Endothelial cell of umbilical vein (primary cell): ENCODE results near the gene NRP2. TPM values are rescaled to one million over a fixed set of nuclear protein-coding genes. Genes with fewer than 3 reads are reported as not detected.

Experiments
- BruUV-seq: library from RNA; stranded (reverse); fragments of 400-500 nt; replicated peaks from 2 replicates; lab custom pipeline; 2021; lab: Mats Ljungman, UMichigan
- CTCF ChIA-PET: fragments of 300-600, 350-600 bp; sonication (Branson Sonifier 250); formaldehyde crosslinking; loops from one replicate; lab custom pipeline; 2021; ENCODE audit warnings: antibody characterized with exemption, inconsistent platforms; lab: Charles Lee
- POLR2A ChIA-PET: fragments of 300-600, 350-600 bp; sonication (Branson Sonifier 250); formaldehyde crosslinking; loops from one replicate; lab custom pipeline; 2021; ENCODE audit warnings: antibody characterized with exemption, inconsistent platforms; lab: Charles Lee
- DNase-seq: peaks from one replicate; pipeline ENCODE4 v3.0.0-alpha.2; 2011; ENCODE audit warnings: low read depth, low spot score
- FAIRE-seq: peaks from 2 replicates; lab custom pipeline; 2011; peaks lifted over from hg19 to GRCh38; lab: Jason Lieb, UNC
- H2AFZ ChIP-seq: 2 replicates; pipeline ENCODE4 v1.6.0; 2012; ENCODE audit warnings: low read depth, low read length, control low read depth, inconsistent platforms
- H3K27ac ChIP-seq: 2 replicates; pipeline ENCODE4 v1.5.1; 2011; ENCODE audit warnings: low read depth, mild to moderate bottlenecking, control low read depth, low read length, moderate library complexity; ENCODE audit not compliant: insufficient read depth
- H3K27me3 ChIP-seq, 2 experiments: 2 replicates each; pipeline versions ENCODE4 v1.6.0 to v1.6.1; 2011; ENCODE audit warnings: low read length in 2 of 2, mixed read lengths in 1 of 2; ENCODE audit not compliant: control insufficient read depth in 2 of 2, insufficient read depth in 2 of 2
- H3K36me3 ChIP-seq, 2 experiments: 2 replicates in 1 of 2; 3 replicates in 1 of 2; pipeline ENCODE4 v1.5.1; 2011; ENCODE audit warnings: low read length in 2 of 2, mild to moderate bottlenecking in 1 of 2, moderate library complexity in 1 of 2; ENCODE audit not compliant: control insufficient read depth in 2 of 2, insufficient read depth in 2 of 2; ENCODE audit errors: extremely low read depth in 1 of 2
- H3K4me1 ChIP-seq: 3 replicates; pipeline ENCODE4 v1.5.1; 2011; ENCODE audit warnings: mild to moderate bottlenecking, low read length; ENCODE audit not compliant: control insufficient read depth, insufficient read depth; ENCODE audit errors: extremely low read depth
- H3K4me2 ChIP-seq: 2 replicates; pipeline ENCODE4 v1.6.1; 2011; ENCODE audit warnings: low read length, control low read depth, mixed read lengths; ENCODE audit not compliant: insufficient read depth
- H3K4me3 ChIP-seq, 3 experiments: fragments of 200-600 bp in 1 of 3; sonication (generic), shearing (Covaris generic) in 1 of 3; replicated peaks in 1 of 3; 2 replicates each; pipeline ENCODE4 v1.5.1; 2011 to 2016; ENCODE audit warnings: control low read depth in 3 of 3, low read length in 3 of 3, mild to moderate bottlenecking in 2 of 3, inconsistent platforms in 1 of 3, low read depth in 1 of 3, moderate library complexity in 1 of 3; ENCODE audit not compliant: insufficient read depth in 1 of 3
- H3K79me2 ChIP-seq: 2 replicates; pipeline ENCODE4 v1.6.0; 2012; ENCODE audit warnings: low read length, inconsistent platforms; ENCODE audit not compliant: control insufficient read depth, insufficient read depth
- H3K9ac ChIP-seq: replicated peaks from 2 replicates; pipeline ENCODE3; 2011; ENCODE audit warnings: low read length, control low read depth; ENCODE audit not compliant: insufficient read depth; ENCODE audit errors: extremely low read depth
- H3K9me1 ChIP-seq: replicated peaks from 3 replicates; pipeline ENCODE4 v1.6.0; 2011; ENCODE audit warnings: mild to moderate bottlenecking, low read length; ENCODE audit not compliant: control insufficient read depth, insufficient read depth; ENCODE audit errors: extremely low read depth
- H3K9me3 ChIP-seq: replicated peaks from 2 replicates; pipeline ENCODE4 v1.5.1; 2012; ENCODE audit warnings: low read length, inconsistent platforms; ENCODE audit not compliant: control insufficient read depth, insufficient read depth
- H4K20me1 ChIP-seq: replicated peaks from 2 replicates; pipeline ENCODE3; 2011; ENCODE audit warnings: mild to moderate bottlenecking, low read length; ENCODE audit not compliant: control insufficient read depth, insufficient read depth; ENCODE audit errors: extremely low read depth
- EZH2 ChIP-seq: IDR thresholded peaks from 2 replicates; pipeline ENCODE4 v1.6.1; 2012; ENCODE audit warnings: borderline replicate concordance, low read depth, mild to moderate bottlenecking, moderate library complexity, low read length, inconsistent platforms; ENCODE audit not compliant: severe bottlenecking
- FOS ChIP-seq: IDR thresholded peaks from 2 replicates; pipeline ENCODE4 v1.6.1; 2011; ENCODE audit warnings: mild to moderate bottlenecking, low read length, moderate library complexity, borderline replicate concordance; ENCODE audit not compliant: insufficient read depth
- GATA2 ChIP-seq: IDR thresholded peaks from 2 replicates; pipeline ENCODE4 v1.7.0; 2011; ENCODE audit warnings: low read depth, mild to moderate bottlenecking, moderate library complexity, mixed read lengths, low read length; ENCODE audit not compliant: insufficient read length, insufficient read depth
- JUN ChIP-seq: IDR thresholded peaks from 2 replicates; pipeline ENCODE4 v1.6.1; 2011; ENCODE audit warnings: borderline replicate concordance, low read depth; ENCODE audit not compliant: insufficient read length, insufficient read depth
- MAX ChIP-seq: IDR thresholded peaks from 2 replicates; pipeline ENCODE4 v1.6.1; 2011; ENCODE audit not compliant: insufficient read depth, insufficient read length
- MYC ChIP-seq: IDR thresholded peaks from one replicate; pipeline ENCODE4 v1.6.1; 2011; ENCODE audit warnings: mild to moderate bottlenecking, low read depth, low read length
- POLR2A ChIP-seq: IDR thresholded peaks from 2 replicates; pipeline ENCODE4 v1.6.1; 2012; ENCODE audit warnings: low read depth, mild to moderate bottlenecking, control low read depth, low read length
- POLR2AphosphoS5 ChIP-seq: IDR thresholded peaks from 2 replicates; pipeline ENCODE4 v1.6.1; 2012; ENCODE audit warnings: low read depth, mild to moderate bottlenecking, control low read depth, low read length, moderate library complexity; ENCODE audit not compliant: insufficient read depth
- dilution Hi-C: fragments of 300-500 bp; cut with MboI; formaldehyde crosslinking; loops from one replicate; pipeline ENCODE4 v1.15.0; 2019; ENCODE audit warnings: low sequenced_read_pairs; ENCODE audit not compliant: extremely low pct_ligation_motif_present
- intact Hi-C: fragments of 100-400 bp; cut with micrococcal nuclease; formaldehyde crosslinking; loops from one replicate; pipeline ENCODE4 v1.10.0; 2022
- polyA plus RNA-seq, 4 experiments: library from polyadenylated mRNA; depleted of rRNA in 3 of 4; stranded (reverse) in 3 of 4; unstranded in 1 of 4; fragments of >200 nt; gene quantifications; 2 replicates each; pipeline versions ENCODE4 v1.2.1 to v1.2.3, GENCODE V29; 2011 to 2012; ENCODE audit warnings: missing spikeins in 1 of 4
- total RNA-seq: library from RNA; stranded (reverse); gene quantifications from 2 replicates; pipeline ENCODE4 v1.2.3, GENCODE V29; 2021
- TF ChIP-seq, protein P1 (sequence below), 2 donors: IDR thresholded peaks; 1 replicate in 1 of 2; 2 replicates in 1 of 2; pipeline ENCODE4 v1.5.1; 2011; ENCODE audit warnings: low read length in 2 of 2, mild to moderate bottlenecking in 2 of 2, moderate library complexity in 2 of 2, control low read depth in 1 of 2, inconsistent platforms in 1 of 2, low read depth in 1 of 2; ENCODE audit not compliant: insufficient read depth in 1 of 2; ENCODE audit errors: extremely low read depth in 1 of 2

The NRP2 gene
- total and polyA plus RNA-seq, 2 donors (not counting 3 experiments of a cell fraction or from before 2014, with no cell fraction given), result 160 to 240 TPM

DNA sequence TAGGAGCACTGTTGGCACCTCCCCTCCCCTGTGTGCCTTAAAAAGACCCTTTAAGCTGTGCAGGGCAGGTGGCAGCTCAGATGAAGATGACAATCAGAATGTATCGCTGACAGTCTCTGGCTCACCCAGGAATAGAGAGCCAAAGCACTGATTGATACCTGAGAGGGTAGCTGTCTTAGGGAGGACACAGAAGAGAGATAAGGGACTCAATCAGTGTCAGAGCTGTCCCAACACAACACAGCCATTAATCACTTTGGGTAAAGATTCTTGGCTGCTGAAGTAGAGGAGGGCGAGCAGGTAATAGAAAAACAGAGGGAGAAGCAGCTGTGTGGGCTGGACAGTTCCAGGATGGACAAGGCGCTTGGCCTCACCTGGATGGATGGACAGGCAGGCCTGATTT is 124.9 kb downstream of the NRP2 start:
- no peak for TF ChIP-seq MYC
- no peak for TF ChIP-seq JUN
- no peak for TF ChIP-seq FOS
- TF ChIP-seq GATA2, result no peak
- TF ChIP-seq EZH2, result no peak
- TF ChIP-seq MAX, result no peak
- TF ChIP-seq POLR2A, result no peak
- no peak for TF ChIP-seq POLR2AphosphoS5
- TF ChIP-seq, protein P1, sequence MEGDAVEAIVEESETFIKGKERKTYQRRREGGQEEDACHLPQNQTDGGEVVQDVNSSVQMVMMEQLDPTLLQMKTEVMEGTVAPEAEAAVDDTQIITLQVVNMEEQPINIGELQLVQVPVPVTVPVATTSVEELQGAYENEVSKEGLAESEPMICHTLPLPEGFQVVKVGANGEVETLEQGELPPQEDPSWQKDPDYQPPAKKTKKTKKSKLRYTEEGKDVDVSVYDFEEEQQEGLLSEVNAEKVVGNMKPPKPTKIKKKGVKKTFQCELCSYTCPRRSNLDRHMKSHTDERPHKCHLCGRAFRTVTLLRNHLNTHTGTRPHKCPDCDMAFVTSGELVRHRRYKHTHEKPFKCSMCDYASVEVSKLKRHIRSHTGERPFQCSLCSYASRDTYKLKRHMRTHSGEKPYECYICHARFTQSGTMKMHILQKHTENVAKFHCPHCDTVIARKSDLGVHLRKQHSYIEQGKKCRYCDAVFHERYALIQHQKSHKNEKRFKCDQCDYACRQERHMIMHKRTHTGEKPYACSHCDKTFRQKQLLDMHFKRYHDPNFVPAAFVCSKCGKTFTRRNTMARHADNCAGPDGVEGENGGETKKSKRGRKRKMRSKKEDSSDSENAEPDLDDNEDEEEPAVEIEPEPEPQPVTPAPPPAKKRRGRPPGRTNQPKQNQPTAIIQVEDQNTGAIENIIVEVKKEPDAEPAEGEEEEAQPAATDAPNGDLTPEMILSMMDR (IDR thresholded peaks at IDR 0.05; ENCODE audit: extremely low read depth in 1 of 2, insufficient read depth in 1 of 2, low read depth in 1 of 2, low read length in 2 of 2), result no peak
- DNase-seq, result no peak
- Histone ChIP-seq H3K9ac (no peak overlapping the region), H3K4me1 (no peaks in the 10 kb centered on the region), H3K27ac (no peak overlapping the region), H2AFZ (no peak overlapping the region), H4K20me1 (no peaks in the 10 kb centered on the region), H3K36me3 (no peaks in the 10 kb centered on the region), H3K9me3 (no peaks in the 10 kb centered on the region), H3K27me3 (peaks cover 0 to 10% of the 10 kb centered on the region in 2 experiments), H3K4me2 (no peak overlapping the region), H3K79me2 (no peaks in the 10 kb centered on the region), H3K9me1 (no peaks in the 10 kb centered on the region), H3K4me3 (no peak overlapping the region)
- intact Hi-C loops (no loop called here), dilution Hi-C loops (no loop called here)
- ChIA-PET CTCF (no interaction called here), POLR2A (no interaction called here)
- FAIRE-seq, result no peak
- BruUV-seq, result no TSS peak
